Testis (tissue), 2 donors: ENCODE measurements around the gene DESI2.

Source experiments
- CTCF ChIP-seq, 3 experiments: fragments of 450-650 bp in 2 of 3; fragments of 200-600 bp in 1 of 3; sonication (generic) in 1 of 3; IDR thresholded peaks; one replicate each; pipeline ENCODE4 v1.5.1; 2016 to 2019; ENCODE audit warnings: antibody characterized with exemption in 3 of 3, mild to moderate bottlenecking in 2 of 3, moderate library complexity in 1 of 3
- POLR2A ChIP-seq: fragments of 450-650 bp; IDR thresholded peaks from one replicate; pipeline ENCODE4 v1.6.1; 2017; ENCODE audit warnings: antibody characterized with exemption, mild to moderate bottlenecking, moderate library complexity

- no peak for TF ChIP-seq CTCF (IDR thresholded peaks at IDR 0.05)
- TF ChIP-seq POLR2A = no peak
Measured at GRCh38 chr1:244735404-244735803, 82.5 kb downstream of the DESI2 start.
